HepG2 (cell line): ENCODE data around the gene ATP1A1. TPM values are rescaled to one million over a fixed set of nuclear protein-coding genes. Genes with fewer than 3 reads are reported as not detected.

Experiments
- ATAC-seq: fragments of 200-7000 bp; cut with Tn5 transposase; 3 replicates; pipeline ENCODE4 v1.9.1; 2020; ENCODE audit warnings: mild to moderate bottlenecking, moderate library complexity
- BruUV-seq: library from RNA; stranded (reverse); fragments of 400-500 nt; replicated peaks from 2 replicates; lab custom pipeline; 2021; lab: Mats Ljungman, UMichigan
- CTCF ChIA-PET: fragments of 300-600 bp; formaldehyde crosslinking; extraction: SDS; loops from one replicate; lab custom pipeline; 2021; ENCODE audit warnings: low total read pairs, inconsistent platforms, low intra/inter-chr PET ratio; lab: Yijun Ruan, JAX
- POLR2A ChIA-PET: fragments of 350-600 bp; sonication (Branson Sonifier 250); formaldehyde crosslinking; loops from one replicate; lab custom pipeline; 2020; ENCODE audit warnings: antibody characterized with exemption, inconsistent platforms; lab: Yijun Ruan, JAX
- DNase-seq: peaks from one replicate; pipeline ENCODE4 v3.0.0-alpha.2; 2015; ENCODE audit warnings: low spot score
- FAIRE-seq: peaks from 3 replicates; lab custom pipeline; 2011; peaks lifted over from hg19 to GRCh38; lab: Jason Lieb, UNC
- H2AFZ ChIP-seq: one replicate; pipeline ENCODE4 v1.6.1; 2011; ENCODE audit warnings: low read length, inconsistent platforms
- H3K27ac ChIP-seq: fragments of 300-600 bp; 3 replicates; pipeline ENCODE4 v1.8.0; 2011; ENCODE audit warnings: mixed run types, mild to moderate bottlenecking, mixed read lengths, low read length, inconsistent platforms; ENCODE audit not compliant: insufficient read depth; ENCODE audit errors: extremely low read length
- H3K27me3 ChIP-seq, 2 experiments: fragments of 200-600 bp in 1 of 2; 2 replicates in 1 of 2; 3 replicates in 1 of 2; pipeline versions ENCODE4 v1.6.0 to v1.8.0; 2011; ENCODE audit warnings: low read length in 2 of 2, mild to moderate bottlenecking in 2 of 2, moderate library complexity in 2 of 2, inconsistent platforms in 1 of 2; ENCODE audit not compliant: insufficient read depth in 2 of 2, control insufficient read depth in 1 of 2
- H3K36me3 ChIP-seq, 2 experiments: fragments of 200-600 bp in 1 of 2; replicated peaks in 1 of 2; 2 replicates in 1 of 2; 3 replicates in 1 of 2; pipeline versions ENCODE4 v1.5.1 to v1.8.0; 2011; ENCODE audit warnings: low read length in 2 of 2, inconsistent platforms in 1 of 2; ENCODE audit not compliant: insufficient read depth in 2 of 2, control insufficient read depth in 1 of 2
- H3K4me1 ChIP-seq: 2 replicates; pipeline ENCODE4 v1.5.1; 2012; ENCODE audit warnings: low read length, inconsistent platforms; ENCODE audit not compliant: insufficient read depth
- H3K4me2 ChIP-seq: 2 replicates; pipeline ENCODE4 v1.6.0; 2011; ENCODE audit warnings: low read depth, low read length, inconsistent platforms
- H3K4me3 ChIP-seq, 3 experiments: fragments of 200-600 bp in 1 of 3; sonication (generic), shearing (Covaris generic) in 1 of 3; replicated peaks in 1 of 3; 2 replicates each; pipeline ENCODE4 v1.5.1; 2011 to 2016; ENCODE audit warnings: low read length in 3 of 3, inconsistent platforms in 2 of 3, low read depth in 2 of 3, mild to moderate bottlenecking in 2 of 3, control low read depth in 1 of 3, mixed read lengths in 1 of 3; ENCODE audit not compliant: insufficient read depth in 1 of 3
- H3K79me2 ChIP-seq: one replicate; pipeline ENCODE4 v1.6.1; 2011; ENCODE audit warnings: low read length, inconsistent platforms; ENCODE audit not compliant: insufficient read depth
- H3K9ac ChIP-seq: 2 replicates; pipeline ENCODE4 v1.6.0; 2011; ENCODE audit warnings: mild to moderate bottlenecking, low read depth, low read length, inconsistent platforms; ENCODE audit not compliant: insufficient read depth
- H3K9me3 ChIP-seq: 2 replicates; pipeline ENCODE4 v1.5.1; 2012; ENCODE audit warnings: mild to moderate bottlenecking, low read length
- H4K20me1 ChIP-seq: 2 replicates; pipeline ENCODE4 v1.6.0; 2011; ENCODE audit warnings: inconsistent platforms, mild to moderate bottlenecking, low read length, moderate library complexity; ENCODE audit not compliant: insufficient read depth
- FOXA3 ChIP-seq: IDR thresholded peaks from 2 replicates; pipeline ENCODE4 v1.6.1; 2016; ENCODE audit warnings: missing genetic modification reagents, missing compliant biosample characterization
- HNF4A ChIP-seq: sonication (generic); formaldehyde crosslinking; IDR thresholded peaks from 2 replicates; pipeline ENCODE4 v1.4.0; 2020; ENCODE audit warnings: missing genetic modification reagents
- KLF16 ChIP-seq, 2 experiments: sonication (generic) in 1 of 2; formaldehyde crosslinking in 1 of 2; IDR thresholded peaks; 2 replicates each; pipeline versions ENCODE4 v1.6.1 to v1.8.0; 2016 to 2023; ENCODE audit warnings: missing genetic modification reagents in 2 of 2, missing compliant biosample characterization in 1 of 2
- MAFF ChIP-seq: IDR thresholded peaks from 2 replicates; pipeline ENCODE4 v1.6.1; 2011; ENCODE audit warnings: low read depth, low read length, improper control_type of control experiment
- MXD4 ChIP-seq: IDR thresholded peaks from 2 replicates; pipeline ENCODE4 v1.6.1; 2016; ENCODE audit warnings: mild to moderate bottlenecking, missing biosample characterization, missing genetic modification reagents
- NFIB ChIP-seq: sonication (generic); formaldehyde crosslinking; IDR thresholded peaks from 2 replicates; pipeline ENCODE4 v1.9.0; 2021; ENCODE audit warnings: missing genetic modification reagents, mild to moderate bottlenecking, borderline replicate concordance
- POGZ ChIP-seq: sonication (generic); formaldehyde crosslinking; IDR thresholded peaks from 2 replicates; pipeline ENCODE4 v1.4.0; 2020; ENCODE audit warnings: mild to moderate bottlenecking, missing genetic modification reagents
- RELA ChIP-seq: sonication (generic); formaldehyde crosslinking; IDR thresholded peaks from 2 replicates; pipeline ENCODE4 v1.4.0; 2020; ENCODE audit warnings: missing genetic modification reagents
- SNAI1 ChIP-seq: sonication (generic); formaldehyde crosslinking; IDR thresholded peaks from 2 replicates; pipeline ENCODE4 v1.5.0; 2020; ENCODE audit warnings: mild to moderate bottlenecking, missing genetic modification reagents, borderline replicate concordance
- STAT5B ChIP-seq: sonication (generic); formaldehyde crosslinking; IDR thresholded peaks from 2 replicates; pipeline ENCODE4 v1.4.0; 2020; ENCODE audit warnings: missing genetic modification reagents
- ZFP36L2 ChIP-seq: sonication (generic); formaldehyde crosslinking; IDR thresholded peaks from 2 replicates; pipeline ENCODE4 v1.4.0; 2020; ENCODE audit warnings: missing genetic modification reagents
- ZNF816 ChIP-seq: sonication (generic); formaldehyde crosslinking; IDR thresholded peaks from 2 replicates; pipeline ENCODE4 v1.8.0; 2022; ENCODE audit warnings: missing genetic modification reagents, mild to moderate bottlenecking, borderline replicate concordance
- ZNF850 ChIP-seq: sonication (generic); formaldehyde crosslinking; conservative IDR thresholded peaks from 2 replicates; pipeline ENCODE4 v1.9.0; 2021; ENCODE audit warnings: mild to moderate bottlenecking, missing genetic modification reagents
- ZSCAN20 ChIP-seq: sonication (generic); formaldehyde crosslinking; IDR thresholded peaks from 2 replicates; pipeline ENCODE4 v1.4.0; 2020; ENCODE audit warnings: missing genetic modification reagents, mild to moderate bottlenecking, borderline replicate concordance
- WGBS: methylation state at CpG from one replicate; pipeline ENCODE4 v1.1.6; 2017; ENCODE audit warnings: low lambda C conversion rate; 5-methylcytosine and 5-hydroxymethylcytosine counted together
- in situ Hi-C: cut with HindIII; loops from 2 replicates; pipeline ENCODE4 v1.10.0; 2017; ENCODE audit warnings: low pct_unique_long_range_greater_than_20kb; ENCODE audit not compliant: extremely low pct_ligation_motif_present
- intact Hi-C: fragments of 100-400 bp; cut with micrococcal nuclease; formaldehyde crosslinking; loops from one replicate; pipeline ENCODE4 v1.10.0; 2022; ENCODE audit not compliant: unreplicated experiment
- polyA plus RNA-seq, 8 experiments: library from polyadenylated mRNA; depleted of rRNA in 3 of 8; stranded (reverse) in 7 of 8; unstranded in 1 of 8; fragments of >200 nt; fragmentation: Illumina TruSeq in 4 of 8; extraction: Trizol in 4 of 8; gene quantifications; 2 replicates each; pipeline versions ENCODE4 v1.2.1 to v1.2.3, GENCODE V29; 2011 to 2016; ENCODE audit warnings: low read depth in 4 of 8, missing spikeins in 1 of 8, mixed read lengths in 1 of 8; ENCODE audit not compliant: insufficient read depth in 1 of 8
- total RNA-seq, 5 experiments: library from RNA; depleted of rRNA; stranded (reverse); fragments of >200 nt; fragmentation: Illumina TruSeq; extraction: Trizol; gene quantifications; 2 replicates each; pipeline ENCODE4 v1.2.3, GENCODE V29; 2016; ENCODE audit warnings: low read depth in 1 of 5
- TF ChIP-seq, protein P1 (sequence below): sonication (generic); formaldehyde crosslinking; IDR thresholded peaks from 2 replicates; pipeline ENCODE4 v1.8.0; 2022; ENCODE audit warnings: mild to moderate bottlenecking, missing genetic modification reagents
- TF ChIP-seq, protein P2 (sequence below): sonication (generic); formaldehyde crosslinking; IDR thresholded peaks from 2 replicates; pipeline ENCODE4 v1.5.0; 2020; ENCODE audit warnings: mild to moderate bottlenecking, missing genetic modification reagents, borderline replicate concordance

The ATP1A1 gene
- total and polyA plus RNA-seq, 2 of the 13 experiments (the other 11 are each of a cell fraction or from before 2014, with no cell fraction given) = 280 to 705 TPM

DNA sequence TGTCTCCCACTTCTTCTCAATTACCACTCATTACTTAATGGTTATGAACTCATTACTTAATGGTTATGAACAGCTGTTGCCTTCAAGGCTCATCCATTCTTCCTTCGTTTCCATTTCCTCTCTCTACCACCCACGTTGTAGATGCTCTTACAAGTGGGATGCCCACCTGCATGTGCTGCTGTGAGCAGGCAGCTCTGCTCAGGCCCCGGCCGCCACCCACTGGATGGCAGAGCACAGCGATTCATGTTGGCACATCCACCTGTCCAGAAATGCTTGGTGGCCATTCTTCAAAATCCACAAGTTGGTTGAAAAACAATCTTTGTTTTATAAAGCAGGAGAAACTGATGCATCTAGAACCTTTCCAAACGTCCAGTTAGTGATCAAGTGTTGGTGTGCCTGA lies 14.5 kb downstream of the ATP1A1 start:
- Histone ChIP-seq H4K20me1 (peaks cover 14% of the 10 kb centered on the region), H3K27ac (no peak overlapping the region), H3K27me3 (no peaks in the 10 kb centered on the region), H3K4me3 (no peak overlapping the region), H2AFZ (no peak overlapping the region), H3K9me3 (no peaks in the 10 kb centered on the region), H3K4me1 (peaks cover 26% of the 10 kb centered on the region), H3K36me3 (peaks cover 27 to 90% of the 10 kb centered on the region in 2 experiments), H3K4me2 (no peak overlapping the region), H3K9ac (no peak overlapping the region), H3K79me2 (peaks cover 30% of the 10 kb centered on the region)
- FAIRE-seq = no peak
- intact Hi-C loops = no loop called here
- in situ Hi-C loops = no loop called here
- 99% methylated on average over 6 of the region's 6 CpGs for WGBS
- no peak for ATAC-seq
- ChIA-PET CTCF (no interaction called here), POLR2A (no interaction called here)
- BruUV-seq = no TSS peak
- DNase-seq = no peak
- TF ChIP-seq ZNF816 (CRISPR knock-in tag) (no peak), RELA (no peak), KLF16 (CRISPR knock-in tag; IDR thresholded peaks at IDR 0.05) (no peak), ZNF850 (CRISPR knock-in tag) (no peak), ZSCAN20 (CRISPR knock-in tag) (no peak), ZFP36L2 (no peak), MAFF (no peak), MXD4 (CRISPR knock-in tag) (no peak), HNF4A (CRISPR knock-in tag) (no peak), POGZ (CRISPR knock-in tag) (no peak), FOXA3 (CRISPR knock-in tag) (no peak), SNAI1 (CRISPR knock-in tag) (no peak), STAT5B (no peak), NFIB (CRISPR knock-in tag) (no peak)
- TF ChIP-seq, protein P1, sequence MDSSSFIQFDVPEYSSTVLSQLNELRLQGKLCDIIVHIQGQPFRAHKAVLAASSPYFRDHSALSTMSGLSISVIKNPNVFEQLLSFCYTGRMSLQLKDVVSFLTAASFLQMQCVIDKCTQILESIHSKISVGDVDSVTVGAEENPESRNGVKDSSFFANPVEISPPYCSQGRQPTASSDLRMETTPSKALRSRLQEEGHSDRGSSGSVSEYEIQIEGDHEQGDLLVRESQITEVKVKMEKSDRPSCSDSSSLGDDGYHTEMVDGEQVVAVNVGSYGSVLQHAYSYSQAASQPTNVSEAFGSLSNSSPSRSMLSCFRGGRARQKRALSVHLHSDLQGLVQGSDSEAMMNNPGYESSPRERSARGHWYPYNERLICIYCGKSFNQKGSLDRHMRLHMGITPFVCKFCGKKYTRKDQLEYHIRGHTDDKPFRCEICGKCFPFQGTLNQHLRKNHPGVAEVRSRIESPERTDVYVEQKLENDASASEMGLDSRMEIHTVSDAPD (CRISPR knock-in tag) = no peak
- TF ChIP-seq, protein P2, sequence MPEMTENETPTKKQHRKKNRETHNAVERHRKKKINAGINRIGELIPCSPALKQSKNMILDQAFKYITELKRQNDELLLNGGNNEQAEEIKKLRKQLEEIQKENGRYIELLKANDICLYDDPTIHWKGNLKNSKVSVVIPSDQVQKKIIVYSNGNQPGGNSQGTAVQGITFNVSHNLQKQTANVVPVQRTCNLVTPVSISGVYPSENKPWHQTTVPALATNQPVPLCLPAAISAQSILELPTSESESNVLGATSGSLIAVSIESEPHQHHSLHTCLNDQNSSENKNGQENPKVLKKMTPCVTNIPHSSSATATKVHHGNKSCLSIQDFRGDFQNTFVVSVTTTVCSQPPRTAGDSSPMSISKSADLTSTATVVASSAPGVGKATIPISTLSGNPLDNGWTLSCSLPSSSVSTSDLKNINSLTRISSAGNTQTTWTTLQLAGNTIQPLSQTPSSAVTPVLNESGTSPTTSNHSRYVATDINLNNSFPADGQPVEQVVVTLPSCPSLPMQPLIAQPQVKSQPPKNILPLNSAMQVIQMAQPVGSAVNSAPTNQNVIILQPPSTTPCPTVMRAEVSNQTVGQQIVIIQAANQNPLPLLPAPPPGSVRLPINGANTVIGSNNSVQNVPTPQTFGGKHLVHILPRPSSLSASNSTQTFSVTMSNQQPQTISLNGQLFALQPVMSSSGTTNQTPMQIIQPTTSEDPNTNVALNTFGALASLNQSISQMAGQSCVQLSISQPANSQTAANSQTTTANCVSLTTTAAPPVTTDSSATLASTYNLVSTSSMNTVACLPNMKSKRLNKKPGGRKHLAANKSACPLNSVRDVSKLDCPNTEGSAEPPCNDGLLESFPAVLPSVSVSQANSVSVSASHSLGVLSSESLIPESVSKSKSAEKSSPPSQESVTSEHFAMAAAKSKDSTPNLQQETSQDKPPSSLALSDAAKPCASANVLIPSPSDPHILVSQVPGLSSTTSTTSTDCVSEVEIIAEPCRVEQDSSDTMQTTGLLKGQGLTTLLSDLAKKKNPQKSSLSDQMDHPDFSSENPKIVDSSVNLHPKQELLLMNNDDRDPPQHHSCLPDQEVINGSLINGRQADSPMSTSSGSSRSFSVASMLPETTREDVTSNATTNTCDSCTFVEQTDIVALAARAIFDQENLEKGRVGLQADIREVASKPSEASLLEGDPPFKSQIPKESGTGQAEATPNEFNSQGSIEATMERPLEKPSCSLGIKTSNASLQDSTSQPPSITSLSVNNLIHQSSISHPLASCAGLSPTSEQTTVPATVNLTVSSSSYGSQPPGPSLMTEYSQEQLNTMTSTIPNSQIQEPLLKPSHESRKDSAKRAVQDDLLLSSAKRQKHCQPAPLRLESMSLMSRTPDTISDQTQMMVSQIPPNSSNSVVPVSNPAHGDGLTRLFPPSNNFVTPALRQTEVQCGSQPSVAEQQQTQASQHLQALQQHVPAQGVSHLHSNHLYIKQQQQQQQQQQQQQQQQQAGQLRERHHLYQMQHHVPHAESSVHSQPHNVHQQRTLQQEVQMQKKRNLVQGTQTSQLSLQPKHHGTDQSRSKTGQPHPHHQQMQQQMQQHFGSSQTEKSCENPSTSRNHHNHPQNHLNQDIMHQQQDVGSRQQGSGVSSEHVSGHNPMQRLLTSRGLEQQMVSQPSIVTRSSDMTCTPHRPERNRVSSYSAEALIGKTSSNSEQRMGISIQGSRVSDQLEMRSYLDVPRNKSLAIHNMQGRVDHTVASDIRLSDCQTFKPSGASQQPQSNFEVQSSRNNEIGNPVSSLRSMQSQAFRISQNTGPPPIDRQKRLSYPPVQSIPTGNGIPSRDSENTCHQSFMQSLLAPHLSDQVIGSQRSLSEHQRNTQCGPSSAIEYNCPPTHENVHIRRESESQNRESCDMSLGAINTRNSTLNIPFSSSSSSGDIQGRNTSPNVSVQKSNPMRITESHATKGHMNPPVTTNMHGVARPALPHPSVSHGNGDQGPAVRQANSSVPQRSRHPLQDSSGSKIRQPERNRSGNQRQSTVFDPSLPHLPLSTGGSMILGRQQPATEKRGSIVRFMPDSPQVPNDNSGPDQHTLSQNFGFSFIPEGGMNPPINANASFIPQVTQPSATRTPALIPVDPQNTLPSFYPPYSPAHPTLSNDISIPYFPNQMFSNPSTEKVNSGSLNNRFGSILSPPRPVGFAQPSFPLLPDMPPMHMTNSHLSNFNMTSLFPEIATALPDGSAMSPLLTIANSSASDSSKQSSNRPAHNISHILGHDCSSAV (CRISPR knock-in tag) = no peak
